Liver (tissue), 9 donors: ENCODE measurements around the gene TSC22D3. TPM values are rescaled to one million over a fixed set of nuclear protein-coding genes. Genes with fewer than 3 reads are reported as not detected.

Experiments used
- DNase-seq: peaks from one replicate; pipeline ENCODE4 v3.0.0-alpha.2; 2017; ENCODE audit warnings: low spot score
- H3K27ac ChIP-seq, 2 donors: one replicate each; pipeline ENCODE4 v1.7.0; 2013; ENCODE audit warnings: inconsistent platforms in 2 of 2, low read length in 2 of 2, control low read depth in 1 of 2, low read depth in 1 of 2, mild to moderate bottlenecking in 1 of 2
- H3K27me3 ChIP-seq, 4 donors: one replicate each; pipeline versions ENCODE4 v1.6.1 to v1.7.0; 2013; ENCODE audit warnings: low read length in 3 of 4, inconsistent platforms in 1 of 4, mild to moderate bottlenecking in 1 of 4, moderate library complexity in 1 of 4; ENCODE audit not compliant: control insufficient read depth in 4 of 4, insufficient read depth in 4 of 4
- H3K36me3 ChIP-seq, 4 donors: one replicate each; pipeline versions ENCODE4 v1.6.1 to v1.7.0; 2013; ENCODE audit warnings: low read length in 3 of 4, mild to moderate bottlenecking in 3 of 4, low read depth in 1 of 4, moderate library complexity in 1 of 4; ENCODE audit not compliant: control insufficient read depth in 4 of 4, insufficient read depth in 3 of 4
- H3K4me1 ChIP-seq, 4 donors: one replicate each; pipeline versions ENCODE4 v1.6.1 to v1.7.0; 2013; ENCODE audit warnings: low read length in 3 of 4, mild to moderate bottlenecking in 3 of 4, moderate library complexity in 1 of 4; ENCODE audit not compliant: control insufficient read depth in 4 of 4, insufficient read depth in 4 of 4
- H3K4me3 ChIP-seq, 3 donors: one replicate each; pipeline versions ENCODE4 v1.6.1 to v1.7.0; 2013; ENCODE audit warnings: low read length in 3 of 3, control low read depth in 1 of 3, low read depth in 1 of 3, mild to moderate bottlenecking in 1 of 3
- H3K9ac ChIP-seq, 2 donors: one replicate each; pipeline ENCODE4 v1.7.0; 2013; ENCODE audit warnings: low read length in 2 of 2, mild to moderate bottlenecking in 2 of 2, moderate library complexity in 2 of 2, control low read depth in 1 of 2, low read depth in 1 of 2
- H3K9me3 ChIP-seq, 4 donors: one replicate each; pipeline versions ENCODE4 v1.6.1 to v1.7.0; 2013; ENCODE audit warnings: low read length in 3 of 4; ENCODE audit not compliant: control insufficient read depth in 4 of 4
- CTCF ChIP-seq: fragments of 150-350 bp; IDR thresholded peaks from 2 replicates; pipeline ENCODE4 v1.5.1; 2017; ENCODE audit warnings: improper control_type of control experiment, low read depth, low read length; ENCODE audit not compliant: missing input control
- FOXA1 ChIP-seq: IDR thresholded peaks from 2 replicates; pipeline ENCODE4 v1.6.1; 2016; ENCODE audit warnings: antibody characterized with exemption
- FOXA2 ChIP-seq: IDR thresholded peaks from 2 replicates; pipeline ENCODE4 v1.6.1; 2016; ENCODE audit warnings: antibody characterized with exemption
- HNF4A ChIP-seq, 2 donors: conservative IDR thresholded peaks; 2 replicates each; pipeline ENCODE4 v1.6.1; 2016; ENCODE audit warnings: antibody characterized with exemption in 2 of 2, mild to moderate bottlenecking in 2 of 2
- HNF4G ChIP-seq: IDR thresholded peaks from 2 replicates; pipeline ENCODE4 v1.6.1; 2016; ENCODE audit warnings: antibody characterized with exemption
- MAX ChIP-seq: IDR thresholded peaks from 2 replicates; pipeline ENCODE4 v1.6.1; 2016; ENCODE audit warnings: antibody characterized with exemption
- NR2F2 ChIP-seq: IDR thresholded peaks from 2 replicates; pipeline ENCODE4 v1.6.1; 2016; ENCODE audit warnings: antibody characterized with exemption
- RAD21 ChIP-seq, 2 donors: IDR thresholded peaks; 2 replicates each; pipeline ENCODE4 v1.6.1; 2016; ENCODE audit warnings: antibody characterized with exemption in 2 of 2, mild to moderate bottlenecking in 2 of 2
- RXRA ChIP-seq, 2 donors: IDR thresholded peaks; 2 replicates each; pipeline ENCODE4 v1.6.1; 2017 to 2018; ENCODE audit warnings: antibody characterized with exemption in 2 of 2, mild to moderate bottlenecking in 1 of 2
- SP1 ChIP-seq: IDR thresholded peaks from 2 replicates; pipeline ENCODE4 v1.6.1; 2018; ENCODE audit warnings: antibody characterized with exemption, mild to moderate bottlenecking
- TAF1 ChIP-seq: conservative IDR thresholded peaks from 2 replicates; pipeline ENCODE4 v1.6.1; 2016; ENCODE audit warnings: antibody characterized with exemption, mild to moderate bottlenecking
- YY1 ChIP-seq: IDR thresholded peaks from 2 replicates; pipeline ENCODE4 v1.6.1; 2016; ENCODE audit warnings: antibody characterized with exemption, mild to moderate bottlenecking
- ZBTB33 ChIP-seq: IDR thresholded peaks from 2 replicates; pipeline ENCODE4 v1.6.1; 2016; ENCODE audit warnings: antibody characterized with exemption
- WGBS: extraction: QIAGEN DNeasy Blood & Tissue Kit; methylation state at CpG from one replicate; pipeline ENCODE4 v1.1.7; 2013; 5-methylcytosine and 5-hydroxymethylcytosine counted together
- polyA plus RNA-seq, 2 donors: library from polyadenylated mRNA; stranded (reverse) in 1 of 2; unstranded in 1 of 2; fragments of 200-250 nt in 1 of 2; fragments of >200 nt in 1 of 2; fragmentation: Nextera tagmentation in 1 of 2; extraction: Ambion mirVana in 1 of 2; gene quantifications; one replicate each; pipeline versions ENCODE4 v1.2.1 to v1.2.3, GENCODE V29; 2013 to 2015
- total RNA-seq, 2 donors: library from RNA; depleted of rRNA; stranded (reverse); fragments of >200 nt; gene quantifications; one replicate each; pipeline ENCODE4 v1.2.3, GENCODE V29; 2014
- TF ChIP-seq, protein P1 (sequence below): IDR thresholded peaks from 2 replicates; pipeline ENCODE4 v1.6.1; 2016; ENCODE audit warnings: antibody characterized with exemption
- TF ChIP-seq, protein P2 (sequence below): IDR thresholded peaks from 2 replicates; pipeline ENCODE4 v1.6.1; 2016; ENCODE audit warnings: antibody characterized with exemption, mild to moderate bottlenecking
- donor health status: healthy.
- donor health status: healthy.
- donor health status: healthy.
- donor health status: healthy.
- donor health status: healthy.

TSC22D3 gene
- total and polyA plus RNA-seq, 4 donors: 10.5 to 128 (median 48.1) TPM

- TF ChIP-seq, protein P1, sequence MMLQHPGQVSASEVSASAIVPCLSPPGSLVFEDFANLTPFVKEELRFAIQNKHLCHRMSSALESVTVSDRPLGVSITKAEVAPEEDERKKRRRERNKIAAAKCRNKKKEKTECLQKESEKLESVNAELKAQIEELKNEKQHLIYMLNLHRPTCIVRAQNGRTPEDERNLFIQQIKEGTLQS: no peak
- TF ChIP-seq FOXA1: no peak
- TF ChIP-seq RAD21 (IDR thresholded peaks at IDR 0.05): no peak
Observed at GRCh38 chrX:107804427-107804826, 28.8 kb upstream of the TSC22D3 start (continued).

DNA sequence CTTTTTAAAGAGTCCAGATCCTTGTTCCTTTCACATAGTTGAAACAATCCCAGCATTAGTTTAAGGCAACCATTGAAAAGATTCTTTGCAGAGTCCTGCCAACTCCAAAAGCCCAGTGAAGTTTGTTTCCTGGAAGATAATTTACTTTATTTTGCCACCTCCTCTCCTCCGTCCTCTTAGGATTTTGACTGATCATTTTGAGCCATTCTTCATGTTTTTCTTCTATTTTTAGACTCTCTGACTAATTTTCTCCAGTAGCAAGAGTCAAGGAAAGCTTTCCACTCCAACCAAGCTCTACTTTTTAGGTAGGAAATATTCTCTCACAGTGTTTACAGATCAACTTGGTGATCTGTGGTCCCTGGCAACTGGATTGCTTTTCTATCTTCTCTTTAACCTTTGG lies 12.2 kb upstream of the TSC22D3 start:
- TF ChIP-seq, protein P2, sequence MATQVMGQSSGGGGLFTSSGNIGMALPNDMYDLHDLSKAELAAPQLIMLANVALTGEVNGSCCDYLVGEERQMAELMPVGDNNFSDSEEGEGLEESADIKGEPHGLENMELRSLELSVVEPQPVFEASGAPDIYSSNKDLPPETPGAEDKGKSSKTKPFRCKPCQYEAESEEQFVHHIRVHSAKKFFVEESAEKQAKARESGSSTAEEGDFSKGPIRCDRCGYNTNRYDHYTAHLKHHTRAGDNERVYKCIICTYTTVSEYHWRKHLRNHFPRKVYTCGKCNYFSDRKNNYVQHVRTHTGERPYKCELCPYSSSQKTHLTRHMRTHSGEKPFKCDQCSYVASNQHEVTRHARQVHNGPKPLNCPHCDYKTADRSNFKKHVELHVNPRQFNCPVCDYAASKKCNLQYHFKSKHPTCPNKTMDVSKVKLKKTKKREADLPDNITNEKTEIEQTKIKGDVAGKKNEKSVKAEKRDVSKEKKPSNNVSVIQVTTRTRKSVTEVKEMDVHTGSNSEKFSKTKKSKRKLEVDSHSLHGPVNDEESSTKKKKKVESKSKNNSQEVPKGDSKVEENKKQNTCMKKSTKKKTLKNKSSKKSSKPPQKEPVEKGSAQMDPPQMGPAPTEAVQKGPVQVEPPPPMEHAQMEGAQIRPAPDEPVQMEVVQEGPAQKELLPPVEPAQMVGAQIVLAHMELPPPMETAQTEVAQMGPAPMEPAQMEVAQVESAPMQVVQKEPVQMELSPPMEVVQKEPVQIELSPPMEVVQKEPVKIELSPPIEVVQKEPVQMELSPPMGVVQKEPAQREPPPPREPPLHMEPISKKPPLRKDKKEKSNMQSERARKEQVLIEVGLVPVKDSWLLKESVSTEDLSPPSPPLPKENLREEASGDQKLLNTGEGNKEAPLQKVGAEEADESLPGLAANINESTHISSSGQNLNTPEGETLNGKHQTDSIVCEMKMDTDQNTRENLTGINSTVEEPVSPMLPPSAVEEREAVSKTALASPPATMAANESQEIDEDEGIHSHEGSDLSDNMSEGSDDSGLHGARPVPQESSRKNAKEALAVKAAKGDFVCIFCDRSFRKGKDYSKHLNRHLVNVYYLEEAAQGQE: no peak
- TF ChIP-seq ZBTB33: no peak
- TF ChIP-seq HNF4G: no peak
- no peak for TF ChIP-seq SP1
- no peak for TF ChIP-seq TAF1
- TF ChIP-seq NR2F2: no peak
- TF ChIP-seq RXRA (IDR thresholded peaks at IDR 0.05): no peak
- TF ChIP-seq YY1: no peak
- TF ChIP-seq, protein P1: no peak
- no peak for TF ChIP-seq CTCF
- TF ChIP-seq HNF4A (conservative IDR thresholded peaks at IDR 0.05): no peak
- TF ChIP-seq RAD21 (IDR thresholded peaks at IDR 0.05): no peak
- no peak for TF ChIP-seq FOXA2
- TF ChIP-seq FOXA1: no peak
- TF ChIP-seq MAX: no peak
- Histone ChIP-seq H3K9me3 (no peaks in the 10 kb centered on the region), H3K4me3 (no peak overlapping the region), H3K36me3 (no peaks in the 10 kb centered on the region), H3K27ac (no peak overlapping the region), H3K9ac (no peak overlapping the region), H3K27me3 (no peaks in the 10 kb centered on the region), H3K4me1 (no peaks in the 10 kb centered on the region)
- DNase-seq: no peak
- WGBS: 81% methylated on average over 1 of the region's 1 CpG
